Measurements from ENCODE around the gene ASCC1.

DNA sequence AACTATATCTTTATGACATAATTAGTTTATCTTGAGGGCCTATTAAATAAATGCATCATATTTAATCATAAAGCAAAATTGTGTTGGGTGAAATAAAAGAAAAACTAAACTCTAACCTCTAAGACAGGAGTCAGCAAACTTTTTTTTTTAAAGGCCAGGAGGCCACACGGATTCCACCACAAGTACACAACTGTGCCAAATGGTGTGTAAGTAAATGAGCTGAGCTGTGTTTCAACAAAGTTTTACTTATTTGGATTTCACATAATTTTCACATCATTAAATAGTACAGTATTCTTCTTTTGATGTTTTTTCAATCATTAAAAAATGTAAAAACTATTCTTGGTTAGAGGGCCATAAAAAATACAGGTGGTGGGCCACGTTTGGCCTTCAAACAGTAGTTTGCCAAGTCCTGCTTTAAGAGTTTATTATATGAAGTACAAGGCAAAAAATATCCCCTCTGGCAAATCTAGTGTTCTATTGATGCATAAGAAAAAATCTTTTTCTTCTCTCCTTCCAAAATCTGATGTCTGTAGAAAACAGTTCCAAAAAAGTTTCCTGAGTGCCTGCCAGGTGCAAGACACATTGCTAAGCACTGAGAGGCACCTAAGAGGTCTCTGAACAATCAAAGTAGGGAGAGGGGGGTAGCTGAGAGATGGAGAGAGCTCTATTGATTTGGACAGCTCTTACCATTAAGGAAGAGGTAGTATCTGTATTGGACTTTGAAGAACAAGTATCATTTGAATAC is 101.2 kb downstream of the ASCC1 start:
- TF ChIP-seq POLR2A (IDR thresholded peaks at IDR 0.05), result no peak
- TF ChIP-seq, protein P1, sequence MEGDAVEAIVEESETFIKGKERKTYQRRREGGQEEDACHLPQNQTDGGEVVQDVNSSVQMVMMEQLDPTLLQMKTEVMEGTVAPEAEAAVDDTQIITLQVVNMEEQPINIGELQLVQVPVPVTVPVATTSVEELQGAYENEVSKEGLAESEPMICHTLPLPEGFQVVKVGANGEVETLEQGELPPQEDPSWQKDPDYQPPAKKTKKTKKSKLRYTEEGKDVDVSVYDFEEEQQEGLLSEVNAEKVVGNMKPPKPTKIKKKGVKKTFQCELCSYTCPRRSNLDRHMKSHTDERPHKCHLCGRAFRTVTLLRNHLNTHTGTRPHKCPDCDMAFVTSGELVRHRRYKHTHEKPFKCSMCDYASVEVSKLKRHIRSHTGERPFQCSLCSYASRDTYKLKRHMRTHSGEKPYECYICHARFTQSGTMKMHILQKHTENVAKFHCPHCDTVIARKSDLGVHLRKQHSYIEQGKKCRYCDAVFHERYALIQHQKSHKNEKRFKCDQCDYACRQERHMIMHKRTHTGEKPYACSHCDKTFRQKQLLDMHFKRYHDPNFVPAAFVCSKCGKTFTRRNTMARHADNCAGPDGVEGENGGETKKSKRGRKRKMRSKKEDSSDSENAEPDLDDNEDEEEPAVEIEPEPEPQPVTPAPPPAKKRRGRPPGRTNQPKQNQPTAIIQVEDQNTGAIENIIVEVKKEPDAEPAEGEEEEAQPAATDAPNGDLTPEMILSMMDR (IDR thresholded peaks at IDR 0.05), result no peak
- no peak for TF ChIP-seq POLR2AphosphoS5 (IDR thresholded peaks at IDR 0.05; ENCODE audit: insufficient read depth in 1 of 2, low read depth in 1 of 2)
